ENCODE results near the gene LAMC3.

Gene LAMC3

DNA sequence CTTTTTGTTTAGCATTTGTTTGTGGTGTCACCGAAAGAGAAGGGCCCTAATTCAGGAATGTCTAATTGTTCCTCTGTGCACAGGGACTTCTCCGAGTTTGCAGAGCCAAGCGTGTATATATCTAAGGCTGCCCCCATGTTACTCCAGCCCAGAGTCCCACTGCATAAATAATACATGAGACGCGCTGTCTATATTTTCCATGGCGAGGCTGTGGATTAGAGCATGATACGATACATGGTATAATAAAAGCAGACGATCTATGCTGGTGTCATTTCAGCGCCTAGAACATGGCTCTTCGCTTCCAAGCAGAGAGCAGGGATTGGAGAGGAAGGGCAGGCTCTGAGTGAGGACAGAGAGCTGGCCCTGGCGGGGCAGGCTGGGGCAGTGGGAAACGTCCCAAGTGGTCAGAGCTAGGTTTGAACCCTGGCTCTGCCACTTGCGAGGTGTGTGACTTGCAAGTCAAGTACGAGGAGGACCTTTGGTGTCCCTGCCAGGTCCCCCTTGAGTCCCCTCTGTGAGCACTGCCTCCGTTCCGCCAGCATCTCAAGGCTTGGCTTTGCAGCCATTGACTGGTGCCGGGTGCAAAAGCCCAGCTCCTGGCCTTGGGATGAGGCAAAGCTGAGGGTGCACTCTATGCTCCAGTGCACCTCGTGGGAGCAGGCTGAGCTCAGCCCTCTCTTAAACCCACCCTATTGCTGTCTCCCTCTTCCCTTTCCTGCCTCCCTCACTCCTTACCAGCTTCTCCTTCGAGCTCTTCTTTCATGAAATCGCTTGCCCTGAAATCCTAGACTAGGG is 29.2 kb upstream of the LAMC3 start:
- no peak for DNase-seq (ENCODE audit: low read depth)

DNA sequence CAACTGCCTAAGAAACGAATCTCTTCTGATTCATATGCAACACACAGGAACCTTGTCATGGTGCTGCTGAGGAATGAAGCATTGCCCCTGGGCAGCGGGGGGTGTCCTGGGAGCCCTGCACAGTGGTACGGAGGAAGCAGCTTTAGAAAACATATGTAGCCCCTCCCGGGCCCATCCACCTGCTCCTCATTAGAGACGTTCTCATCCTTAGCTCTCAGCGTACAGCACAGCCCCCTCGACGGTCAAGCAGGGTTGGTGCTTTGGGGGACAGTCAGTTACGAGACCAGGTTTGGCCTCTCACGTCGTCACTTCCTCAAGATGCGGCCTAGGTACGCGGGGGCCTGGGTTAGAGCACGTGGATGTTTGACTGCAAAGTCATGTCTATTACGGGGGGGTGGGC is 28.4 kb upstream of the LAMC3 start:
- no peak for DNase-seq (ENCODE audit: low read depth)

DNA sequence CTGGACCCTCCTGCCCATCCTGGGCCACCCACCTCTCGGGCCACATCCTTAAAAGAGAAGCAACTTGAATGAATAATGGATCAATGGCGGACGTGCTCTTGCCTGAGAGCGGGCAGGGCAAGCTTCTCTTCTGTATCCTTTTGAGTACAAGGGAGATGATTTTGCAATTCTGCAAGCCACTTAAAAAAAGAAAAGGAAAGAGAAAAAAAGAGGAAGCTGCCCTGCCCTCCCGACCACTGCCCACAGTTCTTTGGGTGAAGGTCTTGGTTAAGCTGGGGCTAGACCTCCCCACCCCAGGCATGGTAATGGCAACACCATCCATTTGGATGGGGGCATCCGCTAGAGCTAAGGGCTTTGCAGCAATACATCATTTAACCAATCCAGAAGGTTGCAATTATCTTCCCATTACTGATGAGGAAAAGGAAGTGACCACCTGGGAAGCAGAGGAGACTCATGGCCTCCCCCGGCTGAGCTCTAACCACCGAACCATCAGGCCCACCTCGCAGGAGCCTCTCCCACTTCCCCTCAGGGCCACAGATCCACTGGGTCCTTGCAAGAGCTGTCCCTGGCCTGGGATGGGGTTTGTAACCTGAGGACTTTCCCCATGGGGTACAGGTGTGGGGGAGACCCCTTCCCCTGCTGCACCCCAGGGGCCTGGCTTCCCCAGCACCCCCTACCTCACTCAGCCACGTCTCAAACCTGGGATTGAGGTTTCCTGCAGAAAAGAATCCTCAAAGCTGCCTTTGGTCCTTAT is 27.8 kb upstream of the LAMC3 start:
- DNase-seq (ENCODE audit: low read depth): no peak

DNA sequence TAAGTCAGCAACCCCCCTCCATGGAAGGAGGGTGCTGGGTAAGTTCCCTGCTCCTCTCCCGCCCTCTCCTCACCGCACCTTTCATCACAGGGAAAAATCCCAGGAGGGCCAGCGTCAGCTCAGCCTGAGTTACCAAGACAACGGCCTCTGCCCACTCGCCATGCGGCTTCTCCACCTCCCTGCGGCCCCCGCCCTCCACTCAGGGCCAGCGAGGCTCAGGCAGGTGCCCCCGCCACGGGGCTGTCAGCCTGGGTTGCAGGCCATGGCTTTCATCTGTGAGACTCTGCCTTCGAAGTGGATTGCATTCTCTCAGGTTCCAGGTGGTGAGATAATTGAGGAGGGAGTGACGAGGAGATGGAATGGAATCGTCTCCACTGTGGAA is 27.2 kb upstream of the LAMC3 start:
- no peak for DNase-seq (ENCODE audit: low read depth)

DNA sequence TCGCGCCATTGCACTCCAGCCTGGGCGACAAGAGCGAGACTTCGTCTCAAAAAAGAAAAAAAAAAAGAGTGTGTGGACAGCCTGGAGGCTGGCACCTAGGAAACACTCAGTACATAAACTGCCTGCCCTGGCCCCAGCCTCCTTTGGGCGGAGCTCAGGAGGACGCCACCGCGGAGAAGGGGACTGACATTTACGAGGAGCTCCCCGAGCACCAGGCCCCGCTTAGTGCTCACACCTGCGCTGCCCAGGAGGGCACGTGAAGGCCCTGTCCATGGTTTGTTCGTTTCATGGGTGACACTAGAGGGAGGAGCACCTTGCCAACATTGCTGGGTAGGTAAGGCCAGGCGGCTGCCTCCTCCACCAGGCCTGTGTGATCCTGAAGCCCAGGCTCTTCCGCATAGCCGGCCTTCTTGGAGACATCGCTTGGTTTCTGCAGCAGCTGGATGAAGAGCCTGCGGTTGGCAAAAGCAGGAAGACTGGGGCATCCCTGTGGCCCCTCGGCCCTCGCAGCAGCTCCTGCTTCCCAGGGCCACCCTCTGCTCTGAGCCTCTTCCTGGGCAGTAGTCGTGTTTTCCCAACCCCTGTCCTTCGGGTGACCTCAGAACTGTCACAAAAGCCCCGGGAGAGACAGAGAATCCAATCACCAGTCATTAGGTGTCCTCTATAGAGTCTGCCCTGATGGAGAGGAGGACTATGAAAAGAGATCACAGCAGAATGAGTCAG is 26.2 kb upstream of the LAMC3 start:
- DNase-seq (ENCODE audit: low read depth): no peak

DNA sequence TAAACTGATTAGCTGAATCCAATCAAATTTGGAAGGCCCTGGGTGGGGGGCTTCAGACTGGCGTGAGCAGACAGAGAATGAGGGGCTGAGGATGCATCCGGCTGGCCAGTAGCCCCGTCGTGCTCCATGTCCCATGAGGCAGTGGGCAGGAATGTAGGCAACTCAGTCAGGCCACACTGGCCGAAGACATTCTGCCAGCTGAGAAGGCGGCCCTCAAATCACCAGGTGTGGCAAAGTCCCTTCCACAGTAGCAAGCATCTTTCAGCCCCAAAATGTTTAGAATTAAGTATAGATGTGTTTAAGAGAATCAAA is 25.7 kb upstream of the LAMC3 start:
- no peak for DNase-seq (ENCODE audit: low read depth)

DNA sequence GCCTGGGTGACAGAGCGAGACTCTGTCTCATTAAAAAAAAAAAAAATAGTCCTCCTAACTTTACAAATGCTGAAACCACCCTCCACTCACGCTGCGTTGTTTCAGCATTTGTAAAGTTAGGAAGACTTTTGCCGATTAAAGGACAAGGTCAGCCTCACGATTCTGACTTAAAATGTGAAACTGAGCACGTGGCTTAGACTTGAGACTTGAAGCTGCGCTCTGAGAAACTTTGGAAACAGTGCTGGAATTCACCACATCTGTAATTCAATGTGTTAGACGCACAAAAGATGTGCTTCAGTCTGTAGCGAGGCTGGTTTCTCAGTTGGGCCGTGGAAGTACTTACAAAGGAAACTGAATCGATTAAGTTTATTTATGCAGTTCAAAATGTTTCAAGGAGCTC is 25.0 kb upstream of the LAMC3 start:
- no peak for DNase-seq (ENCODE audit: low read depth)

DNA sequence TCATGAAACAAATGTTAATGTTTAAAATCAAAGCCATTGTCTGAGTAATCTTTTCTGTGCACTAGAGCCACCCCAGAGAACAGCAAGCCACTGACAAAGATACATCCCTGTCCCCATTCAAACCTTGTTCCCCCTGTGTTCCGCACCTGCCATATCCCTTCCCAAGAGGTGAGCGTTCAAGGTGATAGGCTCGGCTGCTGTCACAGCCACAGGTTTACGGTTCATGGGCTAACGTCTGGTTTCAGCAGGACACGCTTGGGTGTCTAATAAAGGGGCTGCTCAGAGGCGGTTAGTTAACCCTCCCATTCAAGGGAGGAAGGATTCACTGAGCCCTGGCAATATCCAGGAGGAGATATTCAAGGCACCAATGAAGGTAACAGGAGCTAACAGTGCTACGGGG is 24.5 kb upstream of the LAMC3 start:
- no peak for DNase-seq (ENCODE audit: low read depth)

DNA sequence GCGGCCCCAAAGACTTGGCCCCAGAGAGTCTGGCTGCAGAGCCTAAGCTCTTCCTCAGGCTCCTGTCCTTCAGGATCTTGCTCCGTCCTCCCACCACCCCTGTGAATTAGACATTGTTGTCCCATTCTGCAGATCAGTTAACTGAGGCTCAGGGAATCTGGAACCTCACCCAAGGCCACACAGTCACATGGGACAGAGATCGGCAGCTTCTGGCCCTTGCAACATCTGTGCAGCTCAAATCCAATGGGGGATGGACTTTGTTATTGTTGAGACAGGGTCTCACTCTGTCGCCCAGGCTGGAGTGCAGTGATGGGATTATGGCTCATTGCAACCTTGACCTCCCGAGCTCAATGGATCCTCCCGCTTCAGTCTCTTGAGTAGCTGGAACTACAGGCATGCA is 23.9 kb upstream of the LAMC3 start:
- no peak for DNase-seq (ENCODE audit: low read depth)

DNA sequence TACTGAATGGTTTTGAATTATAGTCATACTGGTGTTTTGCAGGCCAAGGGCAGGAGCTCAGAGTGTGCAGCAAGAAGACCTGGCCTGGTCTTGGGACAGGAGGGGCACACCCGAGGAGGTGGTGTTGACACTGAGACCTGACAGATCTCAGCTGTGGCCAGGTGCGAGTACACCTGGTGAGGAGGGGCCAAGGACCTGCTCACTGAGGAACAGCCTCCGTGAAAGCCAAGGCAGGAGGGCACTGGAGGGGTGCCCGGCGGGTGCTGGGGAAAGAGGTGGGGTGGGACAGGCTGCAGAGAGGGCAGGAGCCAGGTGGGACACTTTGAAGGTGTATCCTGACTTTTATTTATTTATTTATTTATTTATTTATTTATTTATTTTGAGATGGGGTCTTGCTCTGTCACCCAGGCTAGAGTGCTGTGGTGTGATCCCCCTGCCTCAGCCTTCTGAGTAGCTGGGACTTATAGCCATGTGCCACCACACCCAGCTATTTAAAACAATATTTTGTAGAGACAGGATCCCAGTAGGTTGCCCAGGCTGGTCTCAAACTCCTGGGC is 23.3 kb upstream of the LAMC3 start:
- no peak for DNase-seq (ENCODE audit: low read depth)

DNA sequence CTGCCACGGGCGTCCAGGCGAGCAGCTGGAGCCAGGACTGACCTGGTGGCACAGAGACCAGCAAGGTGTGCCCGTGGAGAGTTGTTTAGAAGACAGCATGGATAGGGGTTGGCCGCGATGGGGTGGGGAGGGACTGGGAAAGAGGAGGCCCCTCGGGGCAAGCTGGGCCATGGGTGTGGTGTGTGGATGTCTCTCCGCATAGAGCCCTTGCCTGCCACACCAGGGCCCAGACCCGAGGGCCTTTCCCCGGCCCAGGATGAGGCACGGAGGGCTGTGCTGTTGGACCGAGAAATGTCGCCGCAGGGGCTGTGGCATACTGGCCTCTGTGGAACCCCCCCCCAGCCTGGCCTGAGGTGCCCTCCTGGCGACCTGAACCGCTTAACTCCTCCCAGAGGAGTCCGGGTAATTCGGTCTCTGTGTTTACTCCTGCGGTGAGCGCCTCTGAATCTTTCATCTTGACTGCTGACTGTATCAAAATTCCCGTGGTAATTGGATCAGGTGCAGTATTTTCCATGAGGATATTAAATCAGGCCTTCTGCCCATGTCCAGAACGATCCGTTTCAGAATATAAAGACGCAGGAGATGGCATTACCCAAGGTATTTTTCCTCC is 22.5 kb upstream of the LAMC3 start:
- DNase-seq (ENCODE audit: low read depth): no peak

DNA sequence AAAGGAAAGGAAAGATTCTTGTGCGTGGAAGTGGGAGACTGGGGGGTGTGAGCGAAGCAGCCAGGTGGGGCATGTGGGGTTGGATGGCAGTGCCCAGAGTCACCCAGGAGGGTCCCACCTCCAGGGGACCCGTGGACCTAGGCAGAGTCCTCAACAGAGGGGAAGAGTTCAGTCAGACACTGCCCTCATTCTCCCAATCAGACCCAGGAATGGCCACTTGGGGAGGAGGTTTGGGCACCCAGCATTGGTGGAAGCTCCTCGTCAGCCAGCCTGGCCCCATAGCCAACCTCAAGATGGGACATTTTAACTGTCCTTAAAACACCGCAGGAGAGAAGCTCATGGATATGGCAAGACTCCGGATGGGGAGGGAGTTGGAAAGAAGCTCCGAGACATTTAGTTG is 21.9 kb upstream of the LAMC3 start:
- no peak for DNase-seq (ENCODE audit: low read depth)

DNA sequence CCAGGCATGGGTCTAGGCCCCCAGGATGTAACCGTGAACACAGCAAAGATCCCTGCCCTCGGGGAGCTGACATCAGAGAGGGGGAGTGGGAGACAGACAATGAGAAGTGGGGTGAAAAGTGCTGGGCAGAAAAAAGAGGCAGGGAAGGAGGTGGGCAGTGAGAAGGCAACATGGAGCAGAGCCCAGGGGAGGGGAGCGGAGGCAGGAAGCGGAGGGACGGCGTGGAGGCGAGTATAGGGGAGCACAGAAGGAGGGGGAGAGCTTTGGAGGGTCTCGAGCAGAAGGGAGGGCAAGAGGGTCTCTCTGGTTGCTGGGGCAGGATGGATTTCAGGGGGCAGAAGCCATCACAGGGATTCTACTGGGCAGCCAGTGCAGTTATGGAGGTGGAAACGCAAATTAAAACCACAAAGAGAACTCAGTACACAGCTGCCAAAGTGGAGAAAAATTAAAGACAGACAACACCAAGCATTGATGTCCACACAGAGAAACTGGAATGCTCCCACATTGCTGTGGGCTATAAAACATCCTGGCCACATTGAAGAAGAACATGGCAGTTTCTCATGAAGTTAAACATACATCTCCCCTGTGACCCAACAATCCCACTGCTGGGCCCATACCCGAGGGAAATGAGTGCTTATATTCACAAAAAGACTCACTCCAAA is 21.1 kb upstream of the LAMC3 start:
- DNase-seq (ENCODE audit: low read depth): no peak

DNA sequence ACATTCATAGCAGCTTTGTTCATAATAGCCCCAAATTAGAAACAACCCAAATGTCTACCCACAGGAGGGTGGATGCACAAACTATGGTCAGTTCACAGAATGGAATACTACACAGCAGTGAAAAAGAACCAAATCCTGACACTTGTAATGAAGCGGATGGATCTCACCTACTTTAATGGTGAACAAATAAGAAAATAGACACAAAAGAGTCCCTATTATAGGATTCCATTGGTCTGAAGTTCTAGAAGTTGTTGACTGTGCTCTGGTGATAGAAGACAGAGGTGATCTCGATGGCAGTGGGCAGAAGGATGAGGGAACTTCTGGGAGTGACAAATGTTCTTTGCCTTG is 20.6 kb upstream of the LAMC3 start:
- DNase-seq (ENCODE audit: low read depth): no peak

DNA sequence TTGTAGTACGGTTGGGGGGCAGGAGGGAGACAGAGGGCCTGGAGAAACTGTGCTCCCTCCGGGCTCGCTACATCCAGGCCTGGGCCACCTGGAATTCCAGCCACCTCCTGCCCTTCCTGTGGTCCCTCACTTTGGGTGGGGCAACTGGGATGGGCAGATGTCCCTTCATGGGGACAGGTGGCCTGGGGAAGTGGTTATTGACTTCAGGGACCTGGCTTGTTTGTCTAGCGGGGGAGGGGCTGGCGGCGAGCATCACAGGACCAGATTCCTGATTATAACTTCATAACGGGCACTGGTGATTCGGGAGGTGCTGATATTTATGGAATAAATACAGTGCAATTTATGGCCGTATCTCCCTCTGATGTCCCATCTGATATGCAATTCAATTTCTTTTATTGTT is 20.1 kb upstream of the LAMC3 start:
- no peak for DNase-seq (ENCODE audit: low read depth)

DNA sequence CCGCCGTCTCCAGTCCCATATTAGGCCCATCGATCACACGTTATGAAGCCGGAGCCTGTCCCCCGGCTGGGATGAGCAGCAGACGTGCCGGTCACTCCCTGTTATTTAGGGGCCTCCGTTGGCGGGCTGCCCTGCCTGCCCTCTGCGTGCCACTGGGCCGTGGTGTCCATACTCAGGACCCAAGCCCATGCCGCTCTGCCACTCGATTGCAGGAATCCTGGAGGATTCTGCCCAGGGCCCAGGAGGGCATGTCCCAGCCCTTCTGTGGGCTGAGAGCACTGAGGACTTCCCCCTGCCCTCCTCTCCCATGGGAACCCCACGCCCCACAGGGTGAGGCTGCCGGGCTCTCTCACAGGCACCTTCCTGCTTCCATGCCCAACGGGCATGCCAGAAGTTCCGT is 19.6 kb upstream of the LAMC3 start:
- no peak for DNase-seq (ENCODE audit: low read depth)

DNA sequence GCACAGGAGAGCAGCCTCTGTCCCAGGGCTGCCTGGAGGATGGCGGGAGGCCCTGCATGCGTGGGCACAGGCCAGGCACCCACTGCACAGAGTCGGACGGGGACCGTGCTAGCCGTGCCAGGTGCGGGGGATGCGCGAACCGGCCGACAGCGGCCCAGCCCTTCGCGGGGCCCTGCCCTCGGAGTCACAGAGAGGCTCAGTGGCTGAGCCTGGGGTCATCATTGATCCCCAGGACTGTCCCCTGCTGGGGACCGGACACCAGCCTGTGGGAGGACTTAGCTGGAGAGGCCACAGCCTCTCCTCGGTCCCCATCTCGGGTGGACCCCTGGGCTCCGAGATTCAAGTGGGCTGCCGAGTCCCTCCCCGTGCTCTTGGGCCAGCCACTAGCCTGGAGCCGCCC is 19.1 kb upstream of the LAMC3 start:
- DNase-seq (ENCODE audit: low read depth): no peak

DNA sequence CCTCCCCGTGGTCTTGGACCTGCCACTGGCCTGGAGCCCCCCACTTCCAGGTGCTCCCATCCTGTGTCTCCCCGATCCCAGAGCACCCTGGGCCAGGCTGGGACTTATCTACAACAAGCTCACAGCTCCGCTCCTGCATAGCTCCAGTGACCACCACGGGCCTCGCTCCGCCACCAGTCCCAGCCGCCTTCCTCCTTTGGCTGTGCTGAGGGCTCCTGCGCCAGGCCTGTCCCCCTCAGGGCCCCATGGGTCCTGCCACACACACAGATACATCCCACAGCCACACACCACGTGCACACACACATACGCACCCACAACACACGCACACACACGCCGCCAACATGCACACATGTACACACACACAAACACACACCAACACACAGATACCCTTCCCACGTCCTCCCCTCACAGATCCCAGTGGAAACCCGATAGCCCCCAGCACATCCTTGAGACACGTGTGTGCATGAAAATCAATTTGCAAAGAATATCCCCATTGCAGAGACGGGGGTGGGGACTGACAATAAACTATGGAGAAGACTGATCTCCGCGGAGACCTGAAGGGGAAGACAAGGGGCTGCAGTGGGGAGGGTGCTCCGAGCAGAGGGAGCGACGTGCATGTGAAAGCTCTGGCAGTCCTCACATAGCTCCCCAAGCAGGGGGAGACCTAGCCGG is 18.5 kb upstream of the LAMC3 start:
- DNase-seq (ENCODE audit: low read depth): no peak

DNA sequence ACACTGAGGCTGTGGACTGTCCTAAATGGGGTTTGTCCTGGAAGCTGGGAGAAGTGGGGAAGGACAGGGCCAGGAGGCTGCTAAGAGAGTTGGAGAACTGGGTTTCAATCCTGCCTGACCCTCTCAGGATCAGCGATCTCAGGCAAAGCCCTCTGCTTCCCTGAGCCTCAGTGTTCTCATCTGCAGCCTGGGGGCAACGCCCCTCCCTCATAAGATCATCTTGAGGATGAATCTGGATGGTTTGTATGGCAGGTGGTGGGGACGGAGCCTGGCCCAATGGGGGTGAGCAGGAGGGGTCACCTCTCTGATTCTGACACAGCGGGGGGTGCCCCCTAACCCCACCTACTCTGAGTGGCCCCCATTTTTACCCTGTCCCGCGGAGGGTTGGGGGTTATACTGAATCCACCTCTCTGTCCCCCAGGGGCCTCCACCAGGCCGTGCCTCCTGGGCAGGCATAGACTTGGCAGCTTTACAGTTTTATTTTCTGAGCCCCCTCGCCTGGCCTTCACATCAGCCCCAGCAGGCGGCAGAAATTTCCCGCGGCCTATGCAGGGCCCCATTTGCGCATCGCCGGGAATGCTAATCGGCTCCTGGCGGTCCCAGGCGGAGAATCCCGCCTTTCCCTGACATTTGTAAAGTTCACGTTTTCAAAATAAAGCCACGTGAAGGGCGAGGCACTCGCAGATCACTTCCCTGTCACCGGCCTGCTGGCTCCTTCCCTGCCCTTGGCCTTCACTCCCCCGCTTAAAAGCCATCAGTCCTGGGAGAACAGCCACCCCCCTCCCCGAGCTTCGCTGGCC is 17.8 kb upstream of the LAMC3 start:
- no peak for DNase-seq (ENCODE audit: low read depth)

DNA sequence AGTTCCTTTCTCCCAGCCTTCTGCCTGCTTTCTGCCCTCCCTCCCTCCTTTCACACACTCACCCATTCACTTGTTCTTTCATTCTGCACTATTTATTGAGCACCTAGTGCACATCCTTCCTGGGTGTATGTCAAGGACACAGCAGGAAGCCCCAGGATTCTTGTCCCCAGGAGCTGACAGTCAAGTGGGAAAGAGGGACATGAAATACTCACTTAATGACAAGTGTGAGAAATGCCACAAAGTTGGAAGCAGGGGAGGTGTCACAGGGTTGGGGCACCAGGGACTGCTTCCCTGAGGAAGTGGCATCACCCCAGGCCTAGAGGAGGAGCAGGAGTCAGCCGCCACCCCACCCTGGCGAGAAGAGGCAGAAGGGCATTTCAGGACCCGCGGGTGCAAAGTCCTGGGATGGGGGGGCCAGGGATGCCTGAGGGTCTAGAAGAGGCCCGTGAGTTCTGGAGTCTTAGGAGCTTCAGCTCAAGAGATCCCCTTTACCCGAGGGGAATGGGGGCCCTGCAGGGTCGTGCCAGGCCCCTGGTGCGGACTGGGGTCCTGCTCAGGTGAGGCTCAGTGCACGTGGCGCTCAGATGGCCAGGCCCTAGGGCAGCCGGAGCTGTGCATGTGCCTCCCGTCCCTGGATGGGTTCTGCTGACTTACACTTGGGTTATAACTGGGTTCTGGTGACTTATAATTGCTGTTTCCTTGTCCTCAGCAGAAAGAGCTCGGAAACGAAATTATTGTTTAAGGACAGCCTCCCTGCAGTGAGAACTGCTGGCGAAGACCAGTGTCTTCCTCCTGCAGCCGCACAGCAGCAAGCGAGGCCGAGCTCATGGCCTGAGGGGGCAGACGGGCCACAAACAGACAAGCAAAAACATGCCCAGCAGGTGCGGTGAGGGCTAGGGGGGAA is 16.9 kb upstream of the LAMC3 start:
- DNase-seq (ENCODE audit: low read depth): no peak

Data from GM04503 (cell line).